ENCODE data around the gene CGB8. TPM values are rescaled to one million over a fixed set of nuclear protein-coding genes. Genes with fewer than 3 reads are reported as not detected.

Gene CGB8
- total RNA-seq, 1 experiment from 2014 or later, result not detected

- TF ChIP-seq CTCF (IDR thresholded peaks at IDR 0.05), result no peak
- no peak for TF ChIP-seq POLR2AphosphoS5 (IDR thresholded peaks at IDR 0.05; ENCODE audit: low read depth, low read length)
- no peak for TF ChIP-seq REST (IDR thresholded peaks at IDR 0.05; ENCODE audit: insufficient read depth in 1 of 2, low read depth in 2 of 2, low read length in 1 of 2)
- no peak for TF ChIP-seq TCF7L2 (IDR thresholded peaks at IDR 0.05; ENCODE audit: low read depth, low read length)
- no peak for TF ChIP-seq SIN3A (IDR thresholded peaks at IDR 0.05; ENCODE audit: borderline replicate concordance, insufficient read depth, low read depth, low read length)
- DNase-seq (ENCODE audit: low read depth, low spot score) (no peak), ATAC-seq (peak; percentile 76)
- Histone ChIP-seq H3K4me3 (ENCODE audit: low read depth in 2 of 2, low read length in 2 of 2) (peak within 1 kb of the TSS; percentile 12 to 42), H3K27ac (ENCODE audit: low read length) (no peak within 1 kb of the TSS), H3K27me3 (ENCODE audit: control insufficient read depth, insufficient read depth, low read length) (no peaks in the 10 kb centered on the region), H3K36me3 (ENCODE audit: control insufficient read depth, insufficient read depth, low read length) (no peaks in the 10 kb centered on the region), H3K9me3 (ENCODE audit: control insufficient read depth, insufficient read depth, low read depth, low read length) (no peaks in the 10 kb centered on the region), H3K4me1 (ENCODE audit: control insufficient read depth, insufficient read depth, low read length) (peaks cover 4% of the 10 kb centered on the region; the same call in 1 of the 2 replicates)
- ChIA-PET POLR2A (no interaction called here), CTCF (interaction anchor here (0.6 to 0.8 kb wide), 3 partner anchors 37 to 281 kb away, joined by 3 to 5 read pairs (median 3); no protein-coding TSS in a partner anchor)
- in situ Hi-C loops (cut with HindIII; ENCODE audit: low pct_unique_long_range_greater_than_20kb, low sequenced_read_pairs), result no loop called here
- BruUV-seq (replicated peaks), result no TSS peak
- intact Hi-C loops (cut with micrococcal nuclease; ENCODE audit: unreplicated experiment), result no loop called here
Measured at GRCh38 chr19:49064768-49065611, 16.1 kb upstream of the CGB8 start, which contains the start of gene NTF4. TSS of gene NTF4 (minus strand) at chr19:49064818. CDS start at chr19:49061997, 2,821 bp downstream.

- intact Hi-C loops (cut with micrococcal nuclease; ENCODE audit: unreplicated experiment) (no loop called here), in situ Hi-C loops (cut with HindIII; ENCODE audit: low pct_unique_long_range_greater_than_20kb, low sequenced_read_pairs) (no loop called here)
- BruUV-seq (replicated peaks), result no TSS peak
- DNase-seq (ENCODE audit: low read depth, low spot score) (no peak), ATAC-seq (peak; percentile 58)
- H3K4me3 ChIP-seq (ENCODE audit: low read depth in 2 of 2, low read length in 2 of 2), result peak overlapping the region; percentile 12 to 42
- POLR2A ChIA-PET, result no interaction called here
- no peaks in the 10 kb centered on the region for H3K9me3 ChIP-seq (ENCODE audit: control insufficient read depth, insufficient read depth, low read depth, low read length)
- no peak for TF ChIP-seq TCF7L2 (IDR thresholded peaks at IDR 0.05; ENCODE audit: low read depth, low read length)
- no peak for TF ChIP-seq REST (IDR thresholded peaks at IDR 0.05; ENCODE audit: insufficient read depth in 1 of 2, low read depth in 2 of 2, low read length in 1 of 2)
- TF ChIP-seq CTCF (IDR thresholded peaks at IDR 0.05), result no peak
- TF ChIP-seq SIN3A (IDR thresholded peaks at IDR 0.05; ENCODE audit: borderline replicate concordance, insufficient read depth, low read depth, low read length), result no peak
- no peaks in the 10 kb centered on the region for H3K27me3 ChIP-seq (ENCODE audit: control insufficient read depth, insufficient read depth, low read length)
- CTCF ChIA-PET, result interaction anchor here (0.7 to 0.8 kb wide), 2 partner anchors 38 to 64 kb away, joined by 3 read pairs; no protein-coding TSS in a partner anchor
- H3K4me1 ChIP-seq (ENCODE audit: control insufficient read depth, insufficient read depth, low read length), result peaks cover 4% of the 10 kb centered on the region; the same call in 1 of the 2 replicates
- no peak overlapping the region for H3K27ac ChIP-seq (ENCODE audit: low read length)
- no peaks in the 10 kb centered on the region for H3K36me3 ChIP-seq (ENCODE audit: control insufficient read depth, insufficient read depth, low read length)
Measured at GRCh38 chr19:49064029-49064629, 15.2 kb upstream of the CGB8 start.
